GM19023 (cell line): ENCODE data around the gene AICDA.
"Not testable (repeated sequence)": the region's sequence is repeated elsewhere in the genome, so short reads cannot be mapped to it uniquely, and the experiment has no call there.

Experiments used
- ATAC-seq: cut with Tn5 transposase; IDR thresholded peaks from one replicate; pipeline ENCODE4 v1.9.1; 2021; ENCODE audit warnings: mild to moderate bottlenecking, moderate library complexity; ENCODE audit not compliant: unreplicated experiment

AICDA gene

GRCh38 chr12:8612629-8613028 is at the start of gene AICDA:
TSS of gene AICDA (minus strand) at chr12:8612859. CDS start at chr12:8612767, 92 bp downstream.
- peak; percentile 36 for ATAC-seq

GRCh38 chr12:8661751-8662150 is 49.1 kb upstream of the AICDA start:
- no peak for ATAC-seq

GRCh38 chr12:8661016-8661415 is 48.4 kb upstream of the AICDA start:
- no peak for ATAC-seq

GRCh38 chr12:8658346-8658745 is 45.7 kb upstream of the AICDA start:
- no peak for ATAC-seq

GRCh38 chr12:8655421-8655820 is 42.8 kb upstream of the AICDA start:
- no peak for ATAC-seq

GRCh38 chr12:8648576-8649205 is 36.0 kb upstream of the AICDA start:
- ATAC-seq = peak; percentile 75

GRCh38 chr12:8647968-8648367 is 35.3 kb upstream of the AICDA start:
- no peak for ATAC-seq

GRCh38 chr12:8644345-8645248 is 31.9 kb upstream of the AICDA start:
- peak; percentile 65 for ATAC-seq

GRCh38 chr12:8642775-8643174 is 30.1 kb upstream of the AICDA start:
- no peak for ATAC-seq

- ATAC-seq = no peak
Measured at GRCh38 chr12:8639936-8640335, 27.3 kb upstream of the AICDA start.

GRCh38 chr12:8638951-8639350 is 26.3 kb upstream of the AICDA start:
- no peak for ATAC-seq

GRCh38 chr12:8637666-8638065 is 25.0 kb upstream of the AICDA start:
- ATAC-seq = no peak

GRCh38 chr12:8637244-8637643 is 24.6 kb upstream of the AICDA start:
- no peak for ATAC-seq

- ATAC-seq = no peak
Measured at GRCh38 chr12:8636581-8636980, 23.9 kb upstream of the AICDA start.

GRCh38 chr12:8636007-8636346 is 23.3 kb upstream of the AICDA start:
- ATAC-seq = not testable (repeated sequence)

GRCh38 chr12:8635342-8636006 is 22.8 kb upstream of the AICDA start:
- not testable (repeated sequence) for ATAC-seq

GRCh38 chr12:8630131-8630530 is 17.5 kb upstream of the AICDA start:
- ATAC-seq = no peak

GRCh38 chr12:8629486-8630033 is 16.9 kb upstream of the AICDA start:
- ATAC-seq = peak; percentile 97

- no peak for ATAC-seq
Measured at GRCh38 chr12:8628731-8629130, 16.1 kb upstream of the AICDA start.

- not testable (repeated sequence) for ATAC-seq
Measured at GRCh38 chr12:8624750-8625149, 12.1 kb upstream of the AICDA start.

- ATAC-seq = no peak
Measured at GRCh38 chr12:8622646-8623045, 10.0 kb upstream of the AICDA start.
